GM12864 (cell line): ENCODE measurements around the gene ACER2.
A peak's percentile ranks its signal among the peaks of the same experiment; 100 is the strongest.

Experiments used
- DNase-seq: peaks from one replicate; pipeline ENCODE4 v3.0.0-alpha.2; 2011; ENCODE audit warnings: low read depth
- H3K4me3 ChIP-seq: 2 replicates; pipeline ENCODE4 v1.5.1; 2011; ENCODE audit warnings: mild to moderate bottlenecking, low read depth, low read length, control low read depth
- CTCF ChIP-seq: IDR thresholded peaks from 2 replicates; pipeline ENCODE4 v1.5.1; 2011; ENCODE audit warnings: low read depth, mild to moderate bottlenecking, moderate library complexity, low read length, control low read depth, inconsistent platforms; ENCODE audit errors: missing control alignments

Gene ACER2

GRCh38 chr9:19461135-19461534 lies 52.3 kb downstream of the ACER2 start:
- TF ChIP-seq CTCF: no peak
- DNase-seq: no peak
- no peak overlapping the region for H3K4me3 ChIP-seq

GRCh38 chr9:19464061-19464763 lies 55.4 kb downstream of the ACER2 start:
- peak overlapping the region; percentile 45 for H3K4me3 ChIP-seq
- no peak for TF ChIP-seq CTCF
- no peak for DNase-seq

GRCh38 chr9:19464764-19465585 lies 56.2 kb downstream of the ACER2 start:
- no peak for DNase-seq
- peak overlapping the region; percentile 45 for H3K4me3 ChIP-seq
- peak; percentile 71 for TF ChIP-seq CTCF

GRCh38 chr9:19465586-19466279 lies 56.9 kb downstream of the ACER2 start:
- no peak for TF ChIP-seq CTCF
- no peak for DNase-seq
- no peak overlapping the region for H3K4me3 ChIP-seq

GRCh38 chr9:19466280-19466639 lies 57.5 kb downstream of the ACER2 start:
- no peak overlapping the region for H3K4me3 ChIP-seq
- no peak for DNase-seq
- no peak for TF ChIP-seq CTCF

- H3K4me3 ChIP-seq: no peak overlapping the region
- no peak for TF ChIP-seq CTCF
- no peak for DNase-seq
These were observed 60.5 kb downstream of the ACER2 start for GRCh38 chr9:19469271-19469670.
